ENCODE measurements around the gene GALNT17. TPM values are rescaled to one million over a fixed set of nuclear protein-coding genes. Genes with fewer than 3 reads are reported as not detected.

GALNT17 gene
- total and polyA plus RNA-seq, 5 donors from 2014 or later: not detected

- Mint-ChIP-seq H3K4me1 (no peaks in the 10 kb centered on the region), H3K27ac (no peak overlapping the region), H3K9me3 (peaks cover 1 to 19% (median 7%) of the 10 kb centered on the region in 7 donors), H3K4me3 (no peak overlapping the region), H3K27me3 (no peaks in the 10 kb centered on the region), H3K36me3 (no peaks in the 10 kb centered on the region)
- Histone ChIP-seq H3K4me1 (ENCODE audit: control insufficient read depth, insufficient read depth, low read length, poor library complexity, severe bottlenecking) (no peaks in the 10 kb centered on the region), H3K4me3 (ENCODE audit: low read depth, low read length) (no peak overlapping the region), H3K27me3 (ENCODE audit: control insufficient read depth, insufficient read depth, low read length) (no peaks in the 10 kb centered on the region), H3K27ac (ENCODE audit: insufficient read depth, low read length, poor library complexity, severe bottlenecking) (no peak overlapping the region), H3K9me3 (ENCODE audit: control insufficient read depth in 2 of 2, low read length in 2 of 2) (peaks cover 0 to 2% of the 10 kb centered on the region in 2 experiments), H3K36me3 (ENCODE audit: control insufficient read depth, insufficient read depth, low read length) (no peaks in the 10 kb centered on the region)
- DNase-seq: no peak
- ATAC-seq (ENCODE audit: low read depth in 2 of 2): no peak
These were observed 8.3 kb downstream of the GALNT17 start for GRCh38 chr7:71140264-71140663.

- Histone ChIP-seq H3K27ac (ENCODE audit: insufficient read depth, low read length, poor library complexity, severe bottlenecking) (no peak overlapping the region), H3K4me3 (ENCODE audit: low read depth, low read length) (no peak overlapping the region), H3K36me3 (ENCODE audit: control insufficient read depth, insufficient read depth, low read length) (no peaks in the 10 kb centered on the region), H3K9me3 (ENCODE audit: control insufficient read depth in 2 of 2, low read length in 2 of 2) (peaks cover 2 to 3% of the 10 kb centered on the region in 2 experiments), H3K4me1 (ENCODE audit: control insufficient read depth, insufficient read depth, low read length, poor library complexity, severe bottlenecking) (no peaks in the 10 kb centered on the region), H3K27me3 (ENCODE audit: control insufficient read depth, insufficient read depth, low read length) (no peaks in the 10 kb centered on the region)
- Mint-ChIP-seq H3K4me3 (no peak overlapping the region), H3K9me3 (peaks cover 4 to 28% (median 11%) of the 10 kb centered on the region in 7 donors), H3K27me3 (no peaks in the 10 kb centered on the region), H3K36me3 (no peaks in the 10 kb centered on the region), H3K4me1 (no peaks in the 10 kb centered on the region), H3K27ac (no peak overlapping the region)
- ATAC-seq (ENCODE audit: low read depth in 2 of 2) (no peak), DNase-seq (no peak)
These were observed 13.0 kb downstream of the GALNT17 start for GRCh38 chr7:71144963-71145362.

GRCh38 chr7:71145906-71146901 is 14.3 kb downstream of the GALNT17 start:
- no peak for ATAC-seq (ENCODE audit: low read depth in 2 of 2)
- H3K9me3 ChIP-seq (ENCODE audit: control insufficient read depth in 2 of 2, low read length in 2 of 2): peaks cover 2 to 3% of the 10 kb centered on the region in 2 experiments
- Mint-ChIP-seq H3K36me3 (no peaks in the 10 kb centered on the region), H3K4me1 (no peaks in the 10 kb centered on the region), H3K27me3 (no peaks in the 10 kb centered on the region), H3K9me3 (peaks cover 4 to 31% (median 12%) of the 10 kb centered on the region in 7 donors), H3K4me3 (no peak overlapping the region), H3K27ac (no peak overlapping the region)
- no peaks in the 10 kb centered on the region for H3K27me3 ChIP-seq (ENCODE audit: control insufficient read depth, insufficient read depth, low read length)
- H3K4me1 ChIP-seq (ENCODE audit: control insufficient read depth, insufficient read depth, low read length, poor library complexity, severe bottlenecking): no peaks in the 10 kb centered on the region
- no peak overlapping the region for H3K4me3 ChIP-seq (ENCODE audit: low read depth, low read length)
- H3K27ac ChIP-seq (ENCODE audit: insufficient read depth, low read length, poor library complexity, severe bottlenecking): no peak overlapping the region
- no peaks in the 10 kb centered on the region for H3K36me3 ChIP-seq (ENCODE audit: control insufficient read depth, insufficient read depth, low read length)
- DNase-seq: no peak

- no peaks in the 10 kb centered on the region for H3K27me3 ChIP-seq (ENCODE audit: control insufficient read depth, insufficient read depth, low read length)
These were observed 16.2 kb downstream of the GALNT17 start for GRCh38 chr7:71148098-71148497.

GRCh38 chr7:71155236-71155635 is 23.3 kb downstream of the GALNT17 start:
- H3K9me3 ChIP-seq (ENCODE audit: control insufficient read depth in 2 of 2, low read length in 2 of 2): no peaks in the 10 kb centered on the region
- no peak overlapping the region for H3K4me3 ChIP-seq (ENCODE audit: low read depth, low read length)
- no peaks in the 10 kb centered on the region for H3K36me3 ChIP-seq (ENCODE audit: control insufficient read depth, insufficient read depth, low read length)
- no peak overlapping the region for H3K27ac ChIP-seq (ENCODE audit: insufficient read depth, low read length, poor library complexity, severe bottlenecking)
- Mint-ChIP-seq H3K4me3 (no peak overlapping the region), H3K9me3 (peaks cover 0 to 23% (median 13%) of the 10 kb centered on the region in 7 donors), H3K4me1 (no peaks in the 10 kb centered on the region), H3K36me3 (no peaks in the 10 kb centered on the region), H3K27ac (no peak overlapping the region), H3K27me3 (no peaks in the 10 kb centered on the region)
- no peaks in the 10 kb centered on the region for H3K27me3 ChIP-seq (ENCODE audit: control insufficient read depth, insufficient read depth, low read length)
- ATAC-seq (ENCODE audit: low read depth in 2 of 2) (no peak), DNase-seq (no peak)
- no peaks in the 10 kb centered on the region for H3K4me1 ChIP-seq (ENCODE audit: control insufficient read depth, insufficient read depth, low read length, poor library complexity, severe bottlenecking)

More at GRCh38 chr7:71148098-71148497, 16.2 kb downstream of the GALNT17 start:
- H3K27ac Mint-ChIP-seq: no peak overlapping the region
- no peak overlapping the region for H3K27ac ChIP-seq (ENCODE audit: insufficient read depth, low read length, poor library complexity, severe bottlenecking)
- no peaks in the 10 kb centered on the region for H3K36me3 ChIP-seq (ENCODE audit: control insufficient read depth, insufficient read depth, low read length)
- no peaks in the 10 kb centered on the region for H3K4me1 ChIP-seq (ENCODE audit: control insufficient read depth, insufficient read depth, low read length, poor library complexity, severe bottlenecking)
- H3K4me3 ChIP-seq (ENCODE audit: low read depth, low read length): no peak overlapping the region
- DNase-seq (no peak), ATAC-seq (ENCODE audit: low read depth in 2 of 2) (no peak)
- H3K9me3 ChIP-seq (ENCODE audit: control insufficient read depth in 2 of 2, low read length in 2 of 2): peaks cover 2 to 3% of the 10 kb centered on the region in 2 experiments
- H3K4me1 Mint-ChIP-seq: no peaks in the 10 kb centered on the region
- H3K4me3 Mint-ChIP-seq: no peak overlapping the region
- H3K36me3 Mint-ChIP-seq: no peaks in the 10 kb centered on the region
- H3K9me3 Mint-ChIP-seq: peaks cover 4 to 35% (median 8%) of the 10 kb centered on the region in 7 donors
- H3K27me3 Mint-ChIP-seq: no peaks in the 10 kb centered on the region

GRCh38 chr7:71157757-71158156 is 25.8 kb downstream of the GALNT17 start:
- no peak overlapping the region for H3K4me3 ChIP-seq (ENCODE audit: low read depth, low read length)
- Mint-ChIP-seq H3K36me3 (no peaks in the 10 kb centered on the region), H3K9me3 (peaks cover 0 to 19% (median 11%) of the 10 kb centered on the region in 7 donors), H3K4me3 (no peak overlapping the region), H3K27ac (no peak overlapping the region), H3K4me1 (no peaks in the 10 kb centered on the region), H3K27me3 (no peaks in the 10 kb centered on the region)
- H3K27ac ChIP-seq (ENCODE audit: insufficient read depth, low read length, poor library complexity, severe bottlenecking): no peak overlapping the region
- no peaks in the 10 kb centered on the region for H3K4me1 ChIP-seq (ENCODE audit: control insufficient read depth, insufficient read depth, low read length, poor library complexity, severe bottlenecking)
- no peak for DNase-seq
- ATAC-seq (ENCODE audit: low read depth in 2 of 2): no peak
- no peaks in the 10 kb centered on the region for H3K27me3 ChIP-seq (ENCODE audit: control insufficient read depth, insufficient read depth, low read length)
- no peaks in the 10 kb centered on the region for H3K9me3 ChIP-seq (ENCODE audit: control insufficient read depth in 2 of 2, low read length in 2 of 2)
- no peaks in the 10 kb centered on the region for H3K36me3 ChIP-seq (ENCODE audit: control insufficient read depth, insufficient read depth, low read length)

GRCh38 chr7:71165708-71166107 is 33.8 kb downstream of the GALNT17 start:
- no peaks in the 10 kb centered on the region for H3K27me3 Mint-ChIP-seq

More at GRCh38 chr7:71165708-71166107, 33.8 kb downstream of the GALNT17 start:
- DNase-seq: no peak
- no peak for ATAC-seq (ENCODE audit: low read depth in 2 of 2)
- Mint-ChIP-seq H3K27ac (no peak overlapping the region), H3K4me3 (no peak overlapping the region), H3K4me1 (no peaks in the 10 kb centered on the region), H3K36me3 (no peaks in the 10 kb centered on the region), H3K9me3 (peaks cover 0 to 6% (median 4%) of the 10 kb centered on the region in 7 donors)
- Histone ChIP-seq H3K27ac (ENCODE audit: insufficient read depth, low read length, poor library complexity, severe bottlenecking) (no peak overlapping the region), H3K27me3 (ENCODE audit: control insufficient read depth, insufficient read depth, low read length) (no peaks in the 10 kb centered on the region), H3K9me3 (ENCODE audit: control insufficient read depth in 2 of 2, low read length in 2 of 2) (peaks cover 0 to 6% of the 10 kb centered on the region in 2 experiments), H3K36me3 (ENCODE audit: control insufficient read depth, insufficient read depth, low read length) (no peaks in the 10 kb centered on the region), H3K4me1 (ENCODE audit: control insufficient read depth, insufficient read depth, low read length, poor library complexity, severe bottlenecking) (no peaks in the 10 kb centered on the region), H3K4me3 (ENCODE audit: low read depth, low read length) (no peak overlapping the region)
